K562 (cell line): ENCODE data around the gene SIGLEC14. TPM values are rescaled to one million over a fixed set of nuclear protein-coding genes. Genes with fewer than 3 reads are reported as not detected.
A peak's percentile ranks its signal among the peaks of the same experiment; 100 is the strongest.

Source experiments
- ESRRB ChIP-seq: fragments of 250-450 bp; sonication (Bioruptor Pico); IDR thresholded peaks from 2 replicates; pipeline ENCODE4 v1.5.0; 2020; ENCODE audit warnings: mild to moderate bottlenecking, moderate library complexity, borderline replicate concordance
- MAFG ChIP-seq: fragments of 450-650 bp; conservative IDR thresholded peaks from 2 replicates; pipeline ENCODE4 v1.6.1; 2016; ENCODE audit warnings: missing genetic modification characterization, missing compliant biosample characterization
- MCM5 ChIP-seq: fragments of 450-650 bp; IDR thresholded peaks from 2 replicates; pipeline ENCODE4 v1.6.1; 2016; ENCODE audit warnings: low read depth
- NBN ChIP-seq: fragments of 450-650 bp; IDR thresholded peaks from 2 replicates; pipeline ENCODE4 v1.6.1; 2016; ENCODE audit warnings: low read depth, mild to moderate bottlenecking
- NFE2 ChIP-seq: IDR thresholded peaks from 2 replicates; pipeline ENCODE4 v1.6.1; 2014; ENCODE audit warnings: antibody characterized with exemption, low read depth
- NR3C1 ChIP-seq: sonication (generic); formaldehyde crosslinking; IDR thresholded peaks from 2 replicates; pipeline ENCODE4 v1.8.1; 2022; ENCODE audit warnings: missing genetic modification reagents
- SIN3A ChIP-seq, 2 experiments: fragments of 150-350 bp in 1 of 2; IDR thresholded peaks; 2 replicates each; pipeline ENCODE4 v1.6.1; 2011 to 2016; ENCODE audit warnings: borderline replicate concordance in 2 of 2, low read depth in 2 of 2, low read length in 2 of 2, mild to moderate bottlenecking in 2 of 2, moderate library complexity in 2 of 2; ENCODE audit not compliant: control insufficient read depth in 1 of 2
- SREBF2 ChIP-seq: sonication (generic); formaldehyde crosslinking; IDR thresholded peaks from 2 replicates; pipeline ENCODE4 v1.4.0; 2020; ENCODE audit warnings: mild to moderate bottlenecking, missing genetic modification reagents
- STAG1 ChIP-seq: sonication (generic); formaldehyde crosslinking; IDR thresholded peaks from 2 replicates; pipeline ENCODE4 v1.5.0; 2020; ENCODE audit warnings: missing genetic modification reagents, borderline replicate concordance
- ZBTB34 ChIP-seq: fragments of 250-450 bp; sonication (Bioruptor Pico); IDR thresholded peaks from 2 replicates; pipeline ENCODE4 v1.8.0; 2021; ENCODE audit warnings: mild to moderate bottlenecking, moderate library complexity
- ZNF143 ChIP-seq: sonication (generic); formaldehyde crosslinking; IDR thresholded peaks from 2 replicates; pipeline ENCODE4 v1.9.0; 2022; ENCODE audit warnings: mild to moderate bottlenecking, missing genetic modification reagents
- ZNF408 ChIP-seq: fragments of 250-450 bp; sonication (Bioruptor Pico); IDR thresholded peaks from 2 replicates; pipeline ENCODE4 v1.4.0; 2020; ENCODE audit warnings: low read depth, mild to moderate bottlenecking, moderate library complexity
- ZNF507 ChIP-seq: conservative IDR thresholded peaks from 2 replicates; pipeline ENCODE4 v1.6.1; 2017; ENCODE audit warnings: missing genetic modification characterization, missing compliant biosample characterization
- ZNF717 ChIP-seq: fragments of 250-450 bp; sonication (Bioruptor Pico); IDR thresholded peaks from 2 replicates; pipeline ENCODE4 v1.5.0; 2021
- polyA plus RNA-seq, 8 experiments: library from polyadenylated mRNA; depleted of rRNA in 4 of 8; stranded (reverse) in 5 of 8; unstranded in 3 of 8; fragments of >200 nt; fragmentation: Nextera tagmentation in 2 of 8; fragmentation: Illumina TruSeq in 1 of 8; extraction: Ambion mirVana in 2 of 8; extraction: Trizol in 1 of 8; gene quantifications; 2 replicates each; pipeline versions ENCODE4 v1.2.1 to v1.2.3, GENCODE V29; 2011 to 2014; ENCODE audit warnings: inconsistent platforms in 1 of 8, missing spikeins in 1 of 8
- total RNA-seq, 7 experiments: library from RNA; depleted of rRNA in 6 of 7; stranded (reverse); fragments of >200 nt in 6 of 7; fragmentation: Illumina TruSeq in 2 of 7; extraction: Trizol in 2 of 7; gene quantifications; 2 replicates each; pipeline versions ENCODE4 v1.2.1 to v1.2.3, GENCODE V29; 2011 to 2021; ENCODE audit warnings: low replicate concordance in 1 of 7
- TF ChIP-seq, protein P1 (sequence below), 2 experiments: fragments of 450-650 bp; conservative IDR thresholded peaks; 2 replicates each; pipeline ENCODE4 v1.6.1; 2017; ENCODE audit warnings: mild to moderate bottlenecking in 2 of 2, moderate library complexity in 2 of 2
- TF ChIP-seq, protein P2 (sequence below): fragments of 250-450 bp; sonication (Bioruptor Pico); IDR thresholded peaks from 2 replicates; pipeline ENCODE4 v1.8.0; 2022; ENCODE audit warnings: inconsistent platforms, mild to moderate bottlenecking, moderate library complexity, borderline replicate concordance
- TF ChIP-seq, protein P3 (sequence below): IDR thresholded peaks from 2 replicates; pipeline ENCODE4 v1.6.1; 2011; ENCODE audit not compliant: insufficient read length; ENCODE audit errors: extremely low read depth
- TF ChIP-seq, protein P4 (sequence below): IDR thresholded peaks from 2 replicates; pipeline ENCODE4 v1.6.1; 2011; ENCODE audit warnings: borderline replicate concordance, low read depth, mild to moderate bottlenecking, moderate library complexity, low read length; ENCODE audit not compliant: insufficient read depth, poor library complexity, severe bottlenecking
- TF ChIP-seq, protein P5 (sequence below): IDR thresholded peaks from 2 replicates; pipeline ENCODE4 v1.6.1; 2016; ENCODE audit warnings: missing genetic modification characterization, missing compliant biosample characterization

The SIGLEC14 gene
- total and polyA plus RNA-seq, 9 of the 15 experiments (the other 6 are each of a cell fraction or from before 2014, with no cell fraction given), result not detected

- no peak for TF ChIP-seq SIN3A (IDR thresholded peaks at IDR 0.05; ENCODE audit: borderline replicate concordance in 2 of 2, control insufficient read depth in 1 of 2, low read depth in 2 of 2, low read length in 2 of 2)
- TF ChIP-seq, protein P1, sequence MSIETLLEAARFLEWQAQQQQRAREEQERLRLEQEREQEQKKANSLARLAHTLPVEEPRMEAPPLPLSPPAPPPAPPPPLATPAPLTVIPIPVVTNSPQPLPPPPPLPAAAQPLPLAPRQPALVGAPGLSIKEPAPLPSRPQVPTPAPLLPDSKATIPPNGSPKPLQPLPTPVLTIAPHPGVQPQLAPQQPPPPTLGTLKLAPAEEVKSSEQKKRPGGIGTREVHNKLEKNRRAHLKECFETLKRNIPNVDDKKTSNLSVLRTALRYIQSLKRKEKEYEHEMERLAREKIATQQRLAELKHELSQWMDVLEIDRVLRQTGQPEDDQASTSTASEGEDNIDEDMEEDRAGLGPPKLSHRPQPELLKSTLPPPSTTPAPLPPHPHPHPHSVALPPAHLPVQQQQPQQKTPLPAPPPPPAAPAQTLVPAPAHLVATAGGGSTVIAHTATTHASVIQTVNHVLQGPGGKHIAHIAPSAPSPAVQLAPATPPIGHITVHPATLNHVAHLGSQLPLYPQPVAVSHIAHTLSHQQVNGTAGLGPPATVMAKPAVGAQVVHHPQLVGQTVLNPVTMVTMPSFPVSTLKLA (conservative IDR thresholded peaks at IDR 0.05), result no peak
- TF ChIP-seq MCM5, result no peak
- no peak for TF ChIP-seq ZNF143
- no peak for TF ChIP-seq ZNF717 (CRISPR knock-in tag)
- TF ChIP-seq NBN, result no peak
- no peak for TF ChIP-seq SREBF2 (CRISPR knock-in tag)
- TF ChIP-seq ESRRB (CRISPR knock-in tag), result no peak
- TF ChIP-seq, protein P2, sequence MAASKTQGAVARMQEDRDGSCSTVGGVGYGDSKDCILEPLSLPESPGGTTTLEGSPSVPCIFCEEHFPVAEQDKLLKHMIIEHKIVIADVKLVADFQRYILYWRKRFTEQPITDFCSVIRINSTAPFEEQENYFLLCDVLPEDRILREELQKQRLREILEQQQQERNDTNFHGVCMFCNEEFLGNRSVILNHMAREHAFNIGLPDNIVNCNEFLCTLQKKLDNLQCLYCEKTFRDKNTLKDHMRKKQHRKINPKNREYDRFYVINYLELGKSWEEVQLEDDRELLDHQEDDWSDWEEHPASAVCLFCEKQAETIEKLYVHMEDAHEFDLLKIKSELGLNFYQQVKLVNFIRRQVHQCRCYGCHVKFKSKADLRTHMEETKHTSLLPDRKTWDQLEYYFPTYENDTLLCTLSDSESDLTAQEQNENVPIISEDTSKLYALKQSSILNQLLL, result no peak
- no peak for TF ChIP-seq ZNF507 (tag)
- TF ChIP-seq ZBTB34 (CRISPR knock-in tag), result no peak
- TF ChIP-seq, protein P3, sequence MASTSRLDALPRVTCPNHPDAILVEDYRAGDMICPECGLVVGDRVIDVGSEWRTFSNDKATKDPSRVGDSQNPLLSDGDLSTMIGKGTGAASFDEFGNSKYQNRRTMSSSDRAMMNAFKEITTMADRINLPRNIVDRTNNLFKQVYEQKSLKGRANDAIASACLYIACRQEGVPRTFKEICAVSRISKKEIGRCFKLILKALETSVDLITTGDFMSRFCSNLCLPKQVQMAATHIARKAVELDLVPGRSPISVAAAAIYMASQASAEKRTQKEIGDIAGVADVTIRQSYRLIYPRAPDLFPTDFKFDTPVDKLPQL, result no peak
- TF ChIP-seq, protein P4, sequence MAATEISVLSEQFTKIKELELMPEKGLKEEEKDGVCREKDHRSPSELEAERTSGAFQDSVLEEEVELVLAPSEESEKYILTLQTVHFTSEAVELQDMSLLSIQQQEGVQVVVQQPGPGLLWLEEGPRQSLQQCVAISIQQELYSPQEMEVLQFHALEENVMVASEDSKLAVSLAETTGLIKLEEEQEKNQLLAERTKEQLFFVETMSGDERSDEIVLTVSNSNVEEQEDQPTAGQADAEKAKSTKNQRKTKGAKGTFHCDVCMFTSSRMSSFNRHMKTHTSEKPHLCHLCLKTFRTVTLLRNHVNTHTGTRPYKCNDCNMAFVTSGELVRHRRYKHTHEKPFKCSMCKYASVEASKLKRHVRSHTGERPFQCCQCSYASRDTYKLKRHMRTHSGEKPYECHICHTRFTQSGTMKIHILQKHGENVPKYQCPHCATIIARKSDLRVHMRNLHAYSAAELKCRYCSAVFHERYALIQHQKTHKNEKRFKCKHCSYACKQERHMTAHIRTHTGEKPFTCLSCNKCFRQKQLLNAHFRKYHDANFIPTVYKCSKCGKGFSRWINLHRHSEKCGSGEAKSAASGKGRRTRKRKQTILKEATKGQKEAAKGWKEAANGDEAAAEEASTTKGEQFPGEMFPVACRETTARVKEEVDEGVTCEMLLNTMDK, result no peak
- TF ChIP-seq MAFG (tag), result no peak
- no peak for TF ChIP-seq NFE2
- no peak for TF ChIP-seq NR3C1 (CRISPR knock-in tag)
- peak; percentile 75; the same call in 1 of the 2 replicates for TF ChIP-seq STAG1 (CRISPR knock-in tag)
- TF ChIP-seq, protein P5, sequence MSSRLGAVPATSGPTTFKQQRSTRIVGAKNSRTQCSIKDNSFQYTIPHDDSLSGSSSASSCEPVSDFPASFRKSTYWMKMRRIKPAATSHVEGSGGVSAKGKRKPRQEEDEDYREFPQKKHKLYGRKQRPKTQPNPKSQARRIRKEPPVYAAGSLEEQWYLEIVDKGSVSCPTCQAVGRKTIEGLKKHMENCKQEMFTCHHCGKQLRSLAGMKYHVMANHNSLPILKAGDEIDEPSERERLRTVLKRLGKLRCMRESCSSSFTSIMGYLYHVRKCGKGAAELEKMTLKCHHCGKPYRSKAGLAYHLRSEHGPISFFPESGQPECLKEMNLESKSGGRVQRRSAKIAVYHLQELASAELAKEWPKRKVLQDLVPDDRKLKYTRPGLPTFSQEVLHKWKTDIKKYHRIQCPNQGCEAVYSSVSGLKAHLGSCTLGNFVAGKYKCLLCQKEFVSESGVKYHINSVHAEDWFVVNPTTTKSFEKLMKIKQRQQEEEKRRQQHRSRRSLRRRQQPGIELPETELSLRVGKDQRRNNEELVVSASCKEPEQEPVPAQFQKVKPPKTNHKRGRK (tag), result no peak
- TF ChIP-seq ZNF408, result no peak
Measured at GRCh38 chr19:51660975-51661600, 14.5 kb upstream of the SIGLEC14 start (continued).
